H9 (cell line): ENCODE data around the gene ATP8A2. TPM values are rescaled to one million over a fixed set of nuclear protein-coding genes. Genes with fewer than 3 reads are reported as not detected.

Experiments used
- DNase-seq: peaks from one replicate; pipeline ENCODE4 v3.0.0-alpha.2; 2017
- H2AFZ ChIP-seq: one replicate; pipeline ENCODE4 v1.6.1; 2013; ENCODE audit warnings: mild to moderate bottlenecking, low read length, control low read depth, moderate library complexity
- H2AK5ac ChIP-seq: 2 replicates; pipeline ENCODE4 v1.6.1; 2013; ENCODE audit warnings: low read length, control low read depth, mixed read lengths; ENCODE audit not compliant: insufficient read length
- H2BK120ac ChIP-seq: one replicate; pipeline ENCODE4 v1.6.1; 2013; ENCODE audit warnings: low read depth, mild to moderate bottlenecking, low read length, control low read depth, inconsistent platforms; ENCODE audit not compliant: poor library complexity, severe bottlenecking
- H2BK12ac ChIP-seq: 2 replicates; pipeline ENCODE4 v1.6.1; 2013; ENCODE audit warnings: low read length, control low read depth, mixed read lengths, low read depth; ENCODE audit not compliant: insufficient read length
- H2BK15ac ChIP-seq: 2 replicates; pipeline ENCODE4 v1.6.1; 2013; ENCODE audit warnings: low read depth, low read length, control low read depth
- H2BK20ac ChIP-seq: one replicate; pipeline ENCODE4 v1.6.1; 2013; ENCODE audit warnings: low read depth, mild to moderate bottlenecking, low read length, control low read depth, inconsistent platforms; ENCODE audit not compliant: poor library complexity, severe bottlenecking
- H2BK5ac ChIP-seq: 2 replicates; pipeline ENCODE4 v1.6.1; 2013; ENCODE audit warnings: low read length, control low read depth, mixed read lengths; ENCODE audit not compliant: insufficient read length
- H3K14ac ChIP-seq: 2 replicates; pipeline ENCODE4 v1.6.1; 2013; ENCODE audit warnings: low read length, control low read depth; ENCODE audit not compliant: insufficient read depth
- H3K18ac ChIP-seq: 2 replicates; pipeline ENCODE4 v1.6.1; 2013; ENCODE audit warnings: low read depth, mild to moderate bottlenecking, mixed read lengths, low read length, control low read depth; ENCODE audit not compliant: insufficient read length
- H3K23ac ChIP-seq: 2 replicates; pipeline ENCODE4 v1.6.1; 2013; ENCODE audit warnings: low read length, control low read depth, mixed read lengths, low read depth; ENCODE audit not compliant: insufficient read length
- H3K23me2 ChIP-seq: 2 replicates; pipeline ENCODE4 v1.6.1; 2013; ENCODE audit warnings: low read depth, mild to moderate bottlenecking, mixed read lengths, low read length, control low read depth; ENCODE audit not compliant: insufficient read length, poor library complexity, severe bottlenecking
- H3K27ac ChIP-seq: 2 replicates; pipeline ENCODE4 v1.5.1; 2013; ENCODE audit warnings: low read length, control low read depth, mixed read lengths, low read depth; ENCODE audit not compliant: insufficient read length
- H3K27me3 ChIP-seq: 2 replicates; pipeline ENCODE4 v1.6.1; 2013; ENCODE audit warnings: low read length, control low read depth, inconsistent platforms; ENCODE audit not compliant: insufficient read depth
- H3K4ac ChIP-seq: 2 replicates; pipeline ENCODE4 v1.6.1; 2013; ENCODE audit warnings: low read depth, mild to moderate bottlenecking, control low read depth, inconsistent platforms, low read length, moderate library complexity
- H3K4me1 ChIP-seq: 2 replicates; pipeline ENCODE4 v1.6.1; 2013; ENCODE audit warnings: low read length, control low read depth, inconsistent platforms; ENCODE audit not compliant: insufficient read depth
- H3K4me2 ChIP-seq: 2 replicates; pipeline ENCODE4 v1.6.1; 2013; ENCODE audit warnings: low read length, control low read depth, mixed read lengths; ENCODE audit not compliant: insufficient read length, insufficient read depth
- H3K56ac ChIP-seq: 2 replicates; pipeline ENCODE4 v1.6.1; 2013; ENCODE audit warnings: low read depth, mild to moderate bottlenecking, mixed read lengths, low read length, control low read depth; ENCODE audit not compliant: insufficient read length
- H3K79me1 ChIP-seq: 2 replicates; pipeline ENCODE4 v1.6.1; 2013; ENCODE audit warnings: low read depth, mild to moderate bottlenecking, moderate library complexity, low read length, control low read depth, inconsistent platforms; ENCODE audit not compliant: insufficient read depth, poor library complexity, severe bottlenecking
- H3K79me2 ChIP-seq: 2 replicates; pipeline ENCODE4 v1.6.1; 2013; ENCODE audit warnings: low read length, control low read depth, inconsistent platforms; ENCODE audit not compliant: insufficient read depth
- H3K9ac ChIP-seq: 2 replicates; pipeline ENCODE4 v1.6.1; 2013; ENCODE audit warnings: low read length, control low read depth, mixed read lengths; ENCODE audit not compliant: insufficient read length; ENCODE audit errors: extremely low read depth
- H3K9me3 ChIP-seq: one replicate; pipeline ENCODE4 v1.6.1; 2013; ENCODE audit warnings: low read depth, low read length, inconsistent platforms; ENCODE audit not compliant: control insufficient read depth
- H3T11ph ChIP-seq: one replicate; pipeline ENCODE4 v1.6.1; 2013; ENCODE audit warnings: mild to moderate bottlenecking, low read length, control low read depth, inconsistent platforms
- H4K20me1 ChIP-seq: one replicate; pipeline ENCODE4 v1.6.1; 2013; ENCODE audit not compliant: control insufficient read depth, insufficient read length, insufficient read depth
- H4K5ac ChIP-seq: 2 replicates; pipeline ENCODE4 v1.6.1; 2013; ENCODE audit warnings: low read depth, mild to moderate bottlenecking, mixed read lengths, low read length, control low read depth; ENCODE audit not compliant: insufficient read length
- H4K8ac ChIP-seq: replicated peaks from 2 replicates; pipeline ENCODE4 v1.6.1; 2013; ENCODE audit warnings: low read length, control low read depth, mixed read lengths, low read depth; ENCODE audit not compliant: insufficient read length
- H4K91ac ChIP-seq: 2 replicates; pipeline ENCODE4 v1.6.1; 2013; ENCODE audit warnings: low read depth, mild to moderate bottlenecking, moderate library complexity, mixed read lengths, low read length, control low read depth; ENCODE audit not compliant: insufficient read length
- H3K27ac Mint-ChIP-seq, 3 experiments: 2 replicates in 2 of 3; 3 replicates in 1 of 3; pipeline ENCODE4 v1.8.0; 2020 to 2021; ENCODE audit warnings: mixed read lengths in 3 of 3, mild to moderate bottlenecking in 1 of 3, moderate library complexity in 1 of 3
- H3K27me3 Mint-ChIP-seq: 2 replicates; pipeline ENCODE4 v1.8.0; 2021; ENCODE audit warnings: low read depth, mild to moderate bottlenecking, moderate library complexity, mixed read lengths
- H3K36me3 Mint-ChIP-seq, 3 experiments: 2 replicates in 2 of 3; 3 replicates in 1 of 3; pipeline ENCODE4 v1.8.0; 2020 to 2021; ENCODE audit warnings: low read depth in 3 of 3, mixed read lengths in 3 of 3; ENCODE audit not compliant: insufficient read depth in 1 of 3
- H3K4me1 Mint-ChIP-seq, 2 experiments: 2 replicates each; pipeline ENCODE4 v1.8.0; 2020; ENCODE audit warnings: mixed read lengths in 2 of 2
- H3K4me3 Mint-ChIP-seq, 2 experiments: 2 replicates in 1 of 2; 3 replicates in 1 of 2; pipeline ENCODE4 v1.8.0; 2020 to 2021; ENCODE audit warnings: mild to moderate bottlenecking in 2 of 2, mixed read lengths in 2 of 2, moderate library complexity in 1 of 2
- H3K9me3 Mint-ChIP-seq, 2 experiments: 2 replicates in 1 of 2; 3 replicates in 1 of 2; pipeline ENCODE4 v1.8.0; 2020; ENCODE audit warnings: mild to moderate bottlenecking in 2 of 2, mixed read lengths in 2 of 2, moderate library complexity in 1 of 2
- CTCF ChIP-seq: fragments of 200-600 bp; sonication (generic); conservative IDR thresholded peaks from 3 replicates; pipeline ENCODE4 v1.8.0; 2021; ENCODE audit warnings: antibody characterized with exemption, mild to moderate bottlenecking
- WGBS: extraction: QIAGEN DNeasy Blood & Tissue Kit; methylation state at CpG from one replicate; pipeline ENCODE4 v1.1.7; 2013; ENCODE audit warnings: missing lambda C conversion rate, low lambda C conversion rate, mixed read lengths; ENCODE audit not compliant: insufficient read length; ENCODE audit errors: extremely low coverage; 5-methylcytosine and 5-hydroxymethylcytosine counted together
- total RNA-seq: library from RNA; stranded (reverse); gene quantifications from 2 replicates; pipeline ENCODE4 v1.2.1, GENCODE V29; 2021

The ATP8A2 gene
- total RNA-seq, 1 experiment from 2014 or later = 18.2 TPM

GRCh38 chr13:25783076-25783475 lies 411.3 kb downstream of the ATP8A2 start:
- Histone ChIP-seq H3K4ac (no peak overlapping the region), H3K9ac (no peak overlapping the region), H3K27ac (no peak overlapping the region), H2BK20ac (no peak overlapping the region), H2AK5ac (no peak overlapping the region), H3K4me1 (no peaks in the 10 kb centered on the region), H2BK5ac (no peak overlapping the region), H4K91ac (no peak overlapping the region), H3K18ac (no peak overlapping the region), H3K9me3 (no peaks in the 10 kb centered on the region), H4K8ac (no peak overlapping the region), H4K20me1 (no peaks in the 10 kb centered on the region), H3K14ac (no peak overlapping the region), H3K4me2 (no peak overlapping the region), H3K23ac (no peak overlapping the region), H2BK120ac (no peak overlapping the region), H2BK12ac (no peak overlapping the region), H3K23me2 (no peaks in the 10 kb centered on the region), H2AFZ (no peak overlapping the region), H2BK15ac (no peak overlapping the region), H3K79me2 (no peaks in the 10 kb centered on the region), H3K56ac (no peak overlapping the region), H3K79me1 (no peaks in the 10 kb centered on the region), H4K5ac (no peak overlapping the region), H3T11ph (no peak overlapping the region), H3K27me3 (no peaks in the 10 kb centered on the region)
- no peaks in the 10 kb centered on the region for H3K9me3 Mint-ChIP-seq
- DNase-seq = no peak
- H3K36me3 Mint-ChIP-seq = no peaks in the 10 kb centered on the region
- no peak overlapping the region for H3K4me3 Mint-ChIP-seq
- TF ChIP-seq CTCF = no peak
- H3K4me1 Mint-ChIP-seq = peaks cover 6 to 16% of the 10 kb centered on the region in 2 experiments
- no peak overlapping the region; a peak in 1 of 7 replicates for H3K27ac Mint-ChIP-seq
- WGBS = no CpG with 5 or more reads among the region's 2 CpGs
- H3K27me3 Mint-ChIP-seq = no peaks in the 10 kb centered on the region
